Activated CD4-positive, alpha-beta T cell treated with anti-CD3 and anti-CD28 coated beads for 48 hours (primary cell): ENCODE results near the gene GATM.
"Not testable (repeated sequence)": the region's sequence is repeated elsewhere in the genome, so short reads cannot be mapped to it uniquely, and the experiment has no call there.

Experiments used
- DNase-seq: peaks from one replicate; pipeline ENCODE4 v3.0.0-alpha.2; 2020

The GATM gene

GRCh38 chr15:45347989-45348388, 30.4 kb downstream of the GATM start:
- DNase-seq: no peak

GRCh38 chr15:45347033-45347432, 31.3 kb downstream of the GATM start:
- DNase-seq: no peak

GRCh38 chr15:45346381-45346780, 32.0 kb downstream of the GATM start:
- no peak for DNase-seq

- DNase-seq: no peak
Measured at GRCh38 chr15:45343258-45343860, 35.0 kb downstream of the GATM start.

GRCh38 chr15:45341790-45342189, 36.6 kb downstream of the GATM start:
- no peak for DNase-seq

- DNase-seq: no peak
Measured at GRCh38 chr15:45340429-45340828, 37.9 kb downstream of the GATM start.

- no peak for DNase-seq
Measured at GRCh38 chr15:45338417-45338816, 39.9 kb downstream of the GATM start.

GRCh38 chr15:45337224-45337623, 41.1 kb downstream of the GATM start:
- DNase-seq: no peak

- DNase-seq: no peak
Measured at GRCh38 chr15:45333550-45333949, 44.8 kb downstream of the GATM start.

GRCh38 chr15:45332694-45333093, 45.6 kb downstream of the GATM start:
- no peak for DNase-seq

GRCh38 chr15:45331972-45332371, 46.4 kb downstream of the GATM start:
- DNase-seq: no peak

- DNase-seq: no peak
Measured at GRCh38 chr15:45328663-45329062, 49.7 kb downstream of the GATM start.

GRCh38 chr15:45326741-45327140, 51.6 kb downstream of the GATM start:
- no peak for DNase-seq

- no peak for DNase-seq
Measured at GRCh38 chr15:45326280-45326679, 52.1 kb downstream of the GATM start.

GRCh38 chr15:45320581-45321205, 57.7 kb downstream of the GATM start:
- DNase-seq: no peak

GRCh38 chr15:45319472-45320214, 58.7 kb downstream of the GATM start:
- DNase-seq: no peak

GRCh38 chr15:45314960-45315359, 63.4 kb downstream of the GATM start:
- DNase-seq: no peak

- DNase-seq: not testable (repeated sequence)
Measured at GRCh38 chr15:45314117-45314516, 64.2 kb downstream of the GATM start.
